ENCODE measurements around the gene LEKR1.
"Not testable (repeated sequence)": the region's sequence is repeated elsewhere in the genome, so short reads cannot be mapped to it uniquely, and the experiment has no call there.

Gene LEKR1

DNA sequence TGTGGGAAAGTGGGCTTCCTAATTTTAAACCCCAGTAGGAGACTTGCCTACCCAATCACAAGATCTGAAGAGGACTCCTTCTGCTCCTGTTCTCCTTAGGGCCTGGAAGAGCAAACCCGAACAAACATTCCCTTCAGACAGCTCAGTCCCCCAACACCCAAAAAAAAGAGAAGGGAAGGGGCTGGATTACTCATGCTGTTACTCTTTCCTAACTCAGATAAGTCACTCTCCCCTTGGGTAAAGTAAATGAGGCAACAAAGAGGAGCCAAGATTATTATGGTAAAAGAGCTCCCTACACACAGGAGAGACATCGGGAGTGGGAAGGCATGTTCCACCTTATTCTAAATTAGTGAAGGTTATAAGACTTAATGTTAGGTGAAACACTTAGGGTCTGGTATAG lies 18.1 kb upstream of the LEKR1 start:
- no peak for DNase-seq

DNA sequence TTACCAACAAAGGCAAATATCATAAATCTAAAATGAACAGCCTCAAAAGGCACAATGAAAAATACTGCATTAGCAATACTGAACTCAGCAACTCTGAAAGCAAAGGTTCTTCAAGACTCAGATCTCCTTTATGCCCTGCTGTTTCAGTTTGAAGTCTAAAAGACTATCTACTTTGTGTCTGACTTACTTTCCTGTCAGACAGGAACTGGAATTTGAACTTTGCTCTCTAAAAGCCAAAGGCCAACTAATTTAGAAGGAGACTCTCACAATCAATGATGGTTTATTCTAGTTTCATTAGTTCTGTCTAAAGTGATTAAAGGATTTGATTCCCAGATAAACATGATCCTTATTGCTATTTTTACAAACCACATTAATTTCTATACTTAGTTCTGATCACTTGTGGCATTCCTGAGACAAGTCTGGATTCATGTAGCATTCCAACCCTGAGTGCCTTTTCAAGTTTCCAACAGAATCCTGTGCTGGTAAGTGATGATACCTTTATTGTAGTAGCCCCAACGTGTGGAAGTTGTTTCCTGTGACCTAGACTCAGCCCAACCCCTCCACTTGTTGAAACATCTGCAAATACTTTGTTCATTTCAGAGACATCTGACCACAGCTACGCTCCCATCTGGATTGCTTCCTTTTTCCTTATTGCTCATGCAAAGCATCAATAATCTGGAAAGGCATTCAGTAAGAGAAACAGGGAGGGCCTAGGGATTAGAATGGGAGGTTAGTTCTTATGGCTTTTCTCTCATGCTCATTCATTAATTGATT lies 14.9 kb upstream of the LEKR1 start:
- peak; percentile 64 for DNase-seq

DNA sequence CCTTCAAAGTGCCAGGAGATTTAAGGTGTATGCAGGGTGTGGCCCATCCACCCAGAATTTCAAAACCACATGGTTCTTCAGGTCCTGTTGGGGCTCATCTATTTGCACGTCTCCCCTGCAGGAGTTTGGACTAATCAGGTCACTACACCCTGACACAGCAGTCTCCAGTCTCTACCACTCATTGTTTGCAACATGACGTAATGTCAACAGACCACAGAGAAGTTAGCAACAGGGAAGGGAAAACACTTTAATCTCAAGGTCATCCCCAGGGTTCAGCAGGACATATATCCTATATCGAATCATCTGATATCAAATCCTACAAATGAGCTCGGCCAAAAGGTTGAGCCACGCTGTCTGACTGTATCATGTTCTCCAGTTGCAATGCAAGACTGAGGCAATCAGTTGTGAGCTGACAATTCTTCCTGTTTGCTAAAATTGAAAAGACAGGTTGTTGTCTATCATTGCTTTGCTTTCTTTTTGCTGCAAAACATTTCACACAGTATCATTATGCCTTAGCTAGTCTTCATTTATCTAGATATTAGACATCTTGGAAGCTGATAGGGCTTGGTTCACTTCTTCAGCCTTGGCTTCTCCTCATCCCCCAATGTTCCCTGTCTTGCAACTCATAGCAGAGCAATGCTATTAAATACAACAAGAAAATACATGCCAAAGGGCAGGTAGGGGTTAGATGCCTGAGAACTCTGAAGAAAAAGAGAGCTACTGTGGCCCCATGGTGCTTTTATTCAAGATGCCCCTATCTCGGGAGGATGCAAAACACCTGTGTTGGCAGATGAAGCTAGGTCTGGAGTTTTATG lies 13.4 kb upstream of the LEKR1 start:
- no peak for DNase-seq

DNA sequence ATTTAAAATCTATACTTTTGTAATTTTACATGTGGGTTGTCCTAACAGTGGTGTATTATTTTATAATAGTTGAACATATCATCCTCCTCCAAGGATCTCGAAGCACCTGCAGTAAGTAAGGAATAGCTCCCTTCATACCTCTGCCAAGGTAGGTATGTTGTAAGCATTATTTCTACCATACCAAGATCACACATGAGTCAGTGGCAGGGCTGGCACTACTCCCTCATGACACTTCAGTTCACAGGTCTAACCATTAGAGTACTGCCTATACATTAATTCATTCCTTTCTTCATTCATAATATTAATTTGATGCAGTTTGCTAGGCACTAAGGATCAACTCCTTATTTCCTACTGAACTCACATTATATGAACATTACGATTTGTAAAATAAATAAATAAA lies 11.9 kb upstream of the LEKR1 start:
- DNase-seq = no peak

DNA sequence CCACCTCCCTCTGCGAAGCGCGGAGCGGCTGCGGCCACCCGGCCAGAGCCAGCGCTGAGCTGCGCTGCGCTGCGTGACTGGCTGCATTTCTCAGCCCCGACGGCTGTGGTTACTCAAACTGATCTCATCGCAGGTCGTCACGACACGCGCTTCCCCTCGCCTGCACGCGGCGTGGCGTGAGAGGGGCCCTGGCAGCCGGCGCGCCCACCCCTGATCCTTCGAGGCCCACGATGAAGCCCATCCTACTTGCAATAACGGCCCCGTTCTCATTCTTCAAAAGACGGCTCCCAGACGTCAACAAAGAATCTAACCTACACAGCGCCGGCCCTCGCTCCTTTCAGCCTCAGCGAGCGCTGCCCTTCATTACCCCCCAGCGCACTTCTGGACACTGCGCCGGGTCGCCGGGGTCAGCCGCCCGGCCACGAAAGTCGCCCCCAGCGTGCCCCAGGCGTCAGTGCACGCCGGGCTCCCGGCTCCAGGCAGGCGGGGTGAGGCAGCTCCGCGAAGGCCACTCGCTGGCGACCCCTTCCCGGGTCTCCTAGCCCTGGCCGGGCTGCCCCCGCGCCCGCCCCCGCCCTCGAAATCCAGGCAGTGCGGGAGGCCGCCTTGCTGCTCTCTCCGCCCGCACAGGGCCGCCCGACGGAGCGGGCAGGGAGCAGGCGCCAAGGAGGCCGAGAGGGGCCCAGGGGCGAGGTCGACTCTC lies 9.9 kb upstream of the LEKR1 start:
- peak; percentile 63 for DNase-seq

DNA sequence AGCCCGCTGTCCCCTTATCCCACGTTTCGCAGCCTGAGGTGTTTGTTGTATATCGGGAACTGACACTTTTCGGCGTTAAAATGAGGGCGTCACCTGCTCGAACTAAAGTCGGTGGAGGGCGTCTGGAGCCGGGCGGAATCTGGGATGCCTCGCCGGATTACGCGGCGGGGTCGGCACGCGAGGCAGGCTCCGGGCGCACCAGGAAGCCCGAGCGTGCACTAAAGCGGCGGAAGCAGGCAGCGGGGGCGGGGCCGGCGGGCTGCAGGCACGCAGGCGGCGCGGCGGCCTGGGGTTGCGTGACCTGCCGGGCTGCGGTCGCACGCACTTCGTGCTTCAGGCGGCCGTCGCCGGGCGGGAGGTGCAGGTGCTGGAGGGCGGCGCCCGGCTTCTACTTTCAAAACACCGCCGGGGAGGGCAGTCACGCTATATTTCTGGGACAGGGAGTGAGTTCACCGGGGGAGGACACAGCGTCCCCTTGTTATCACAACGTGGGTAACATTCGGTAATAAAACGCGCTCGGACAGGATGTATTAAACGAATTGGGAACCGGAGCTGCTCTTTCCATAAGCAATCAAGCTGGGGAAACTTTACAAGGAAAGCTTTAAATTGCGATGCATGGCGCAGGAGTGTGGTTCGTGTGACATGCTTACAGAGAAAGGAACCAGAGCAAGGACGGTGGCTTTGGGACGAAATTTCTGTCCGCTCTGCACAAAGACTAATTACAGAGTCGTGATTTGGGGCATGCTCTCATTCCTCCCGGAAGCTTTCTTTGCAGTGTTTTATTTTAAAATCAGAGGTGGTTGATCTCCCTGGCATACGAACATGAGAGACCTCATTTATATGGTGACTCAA lies 9.1 kb upstream of the LEKR1 start:
- peak; percentile 92 for DNase-seq

DNA sequence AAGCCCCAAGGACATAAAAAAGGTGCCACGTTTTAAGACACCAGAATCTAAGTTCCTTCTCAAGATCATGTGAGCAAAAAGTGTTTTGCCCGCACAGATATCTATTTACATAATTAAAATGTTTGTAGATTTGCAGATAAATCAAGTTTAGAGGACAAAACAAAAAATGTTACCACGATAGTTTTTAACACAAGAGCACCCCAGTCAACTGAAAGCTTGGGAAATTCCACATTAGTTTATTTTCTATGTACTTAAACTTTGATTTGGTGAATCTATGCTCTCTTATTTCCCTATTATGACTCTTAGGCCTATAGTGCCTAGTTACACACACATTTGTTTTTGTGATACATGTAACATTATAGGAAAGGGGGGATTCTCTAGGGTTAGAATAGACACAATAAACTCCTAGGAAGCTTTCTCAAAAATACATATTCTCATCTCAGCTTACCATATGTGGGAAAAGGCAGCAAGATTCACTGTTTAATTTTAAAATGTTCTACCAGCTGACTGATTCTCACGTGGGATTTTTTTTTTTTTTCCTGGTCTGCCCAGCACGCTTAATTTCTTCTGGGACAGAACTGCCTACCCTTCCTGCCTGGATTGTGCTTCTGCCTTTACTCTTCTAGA lies 8.4 kb upstream of the LEKR1 start:
- no peak for DNase-seq

DNA sequence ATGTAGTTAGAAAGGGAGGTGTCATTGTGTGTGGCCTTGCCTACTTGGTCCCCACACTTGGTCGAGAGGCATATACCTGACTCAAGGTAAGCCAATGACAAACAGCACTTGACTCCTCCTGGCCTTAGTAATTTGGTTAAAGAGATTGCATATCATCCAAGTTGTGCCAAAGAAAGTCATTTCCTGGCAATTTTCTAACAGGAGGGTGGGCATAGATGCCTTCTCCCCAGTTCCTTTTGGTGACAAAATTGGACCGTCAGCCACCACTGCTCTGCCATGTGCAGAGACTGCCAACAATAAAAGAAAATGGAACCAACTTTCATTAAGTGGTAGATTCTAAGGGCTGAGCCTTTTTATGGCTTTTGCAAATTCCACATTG lies 7.9 kb upstream of the LEKR1 start:
- no peak for DNase-seq

DNA sequence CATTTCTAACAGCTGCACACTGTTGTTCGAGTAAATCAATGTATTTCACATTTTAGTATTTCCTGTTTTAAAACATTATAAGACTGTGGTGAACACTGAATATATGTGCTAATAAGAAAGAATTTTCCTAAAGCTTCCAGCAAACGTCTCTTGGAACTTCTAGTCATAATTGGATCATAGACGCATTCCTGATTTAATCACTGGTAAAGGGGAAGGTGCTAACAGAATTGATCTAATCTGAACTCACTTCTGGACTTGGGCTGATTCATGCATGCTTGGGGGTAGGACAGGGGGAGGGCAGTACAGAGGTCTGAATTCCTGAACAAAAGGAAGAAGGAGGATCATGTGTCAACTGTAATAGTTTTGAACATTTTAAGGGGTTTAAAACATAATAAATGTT lies 7.3 kb upstream of the LEKR1 start:
- peak; percentile 65 for DNase-seq

DNA sequence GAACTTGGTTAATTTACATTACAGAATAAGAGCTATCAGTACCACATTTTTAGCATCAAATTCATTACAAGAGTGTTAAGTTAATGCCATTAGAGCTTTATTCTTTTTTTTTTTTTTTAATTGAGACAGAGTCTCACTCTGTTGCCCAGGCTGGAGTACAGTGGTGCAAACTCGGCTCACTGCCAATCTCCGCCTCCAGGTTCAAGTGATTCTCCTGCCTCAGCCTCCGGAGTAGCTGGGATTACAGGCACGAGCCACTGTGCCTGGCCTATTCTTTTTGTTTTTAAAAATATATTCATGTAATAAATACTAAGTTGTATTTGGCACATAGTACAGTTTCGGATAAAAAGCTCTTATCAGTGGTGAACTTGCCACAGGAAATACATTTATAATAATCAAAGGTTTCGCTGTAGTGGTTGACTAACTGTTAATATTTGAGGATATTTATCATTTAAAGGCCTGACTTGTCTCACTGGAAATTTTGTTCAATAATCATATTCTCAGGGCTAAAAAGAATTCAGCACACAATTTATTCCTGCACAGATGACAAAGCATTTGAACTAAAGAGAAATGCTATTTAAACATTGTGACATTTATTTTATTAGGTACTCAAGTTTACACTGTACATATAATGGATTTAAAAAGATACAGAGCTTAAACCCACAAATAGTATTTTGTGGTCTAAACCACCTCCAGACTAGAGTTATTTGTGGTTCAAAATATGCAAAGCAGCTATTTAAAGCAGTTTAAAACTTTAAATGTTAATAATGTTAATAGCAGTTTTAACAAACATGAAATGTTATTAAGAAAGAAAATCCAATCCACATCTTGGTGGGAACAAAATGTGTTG lies 6.1 kb upstream of the LEKR1 start:
- DNase-seq = no peak

DNA sequence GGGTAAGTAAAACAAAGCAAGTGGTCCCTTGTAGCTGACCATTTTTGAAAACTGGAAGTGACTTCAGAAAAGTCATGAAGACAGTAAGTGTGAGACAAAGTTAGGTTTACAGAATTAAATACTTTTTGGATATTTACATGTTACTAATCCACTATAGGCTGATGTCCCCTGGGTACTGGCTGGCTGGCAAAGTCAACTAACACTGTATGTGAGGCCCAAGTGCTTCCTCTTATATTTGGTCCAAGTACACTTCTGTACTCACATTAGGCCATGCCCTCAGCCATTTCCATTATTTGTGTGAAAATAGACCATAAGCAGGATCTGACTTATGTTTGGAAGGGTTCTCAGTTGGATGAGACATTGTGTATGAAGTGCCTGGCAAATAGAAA lies 5.5 kb upstream of the LEKR1 start:
- DNase-seq = no peak

DNA sequence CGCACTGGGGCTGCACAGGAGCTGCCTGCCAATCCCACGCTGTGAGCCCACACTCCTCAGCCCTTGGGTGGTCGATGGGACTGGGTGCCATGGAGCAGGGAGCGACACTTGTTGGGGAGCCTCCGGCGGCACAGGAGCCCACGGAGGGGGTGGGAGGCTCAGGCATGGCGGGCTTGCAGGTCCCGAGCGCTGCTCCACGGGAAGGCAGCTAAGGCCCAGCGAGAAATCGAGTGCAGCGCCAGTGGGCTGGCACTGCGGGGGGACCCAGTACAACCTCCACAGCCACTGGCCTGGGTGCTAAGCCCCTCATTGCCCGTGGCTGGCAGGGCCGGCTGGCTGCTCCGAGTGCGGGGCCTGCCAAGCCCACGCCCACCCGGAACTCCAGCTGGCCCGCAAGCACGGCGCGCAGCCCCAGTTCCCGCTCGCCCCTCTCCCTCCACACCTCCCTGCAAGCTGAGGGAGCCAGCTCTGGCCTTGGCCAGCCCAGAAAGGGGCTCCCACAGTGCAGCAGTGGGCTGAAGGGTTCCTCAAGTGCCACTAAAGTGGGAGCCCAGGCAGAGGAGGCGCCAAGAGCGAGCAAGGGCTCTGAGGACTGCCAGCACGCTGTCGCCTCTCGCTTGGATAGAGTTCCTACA lies 3.4 kb upstream of the LEKR1 start:
- DNase-seq = not testable (repeated sequence)

DNA sequence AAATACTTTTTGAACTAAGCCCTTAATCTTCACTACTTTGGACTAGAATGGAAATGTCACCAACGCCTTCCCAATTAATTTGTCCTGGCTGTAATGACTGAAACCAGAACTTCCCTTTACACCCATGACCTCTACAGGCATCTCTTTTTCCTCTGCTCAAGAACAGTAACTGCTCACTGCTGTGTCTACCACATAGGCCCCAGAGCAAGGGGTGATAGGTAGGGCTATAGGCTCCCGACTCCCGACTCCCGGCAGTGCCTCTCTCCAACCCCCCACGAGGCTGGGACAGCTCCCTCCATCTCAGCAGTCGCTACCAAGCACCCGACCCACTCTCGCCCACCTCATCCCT lies 384 bp upstream of the LEKR1 start:
- no peak for DNase-seq

DNA sequence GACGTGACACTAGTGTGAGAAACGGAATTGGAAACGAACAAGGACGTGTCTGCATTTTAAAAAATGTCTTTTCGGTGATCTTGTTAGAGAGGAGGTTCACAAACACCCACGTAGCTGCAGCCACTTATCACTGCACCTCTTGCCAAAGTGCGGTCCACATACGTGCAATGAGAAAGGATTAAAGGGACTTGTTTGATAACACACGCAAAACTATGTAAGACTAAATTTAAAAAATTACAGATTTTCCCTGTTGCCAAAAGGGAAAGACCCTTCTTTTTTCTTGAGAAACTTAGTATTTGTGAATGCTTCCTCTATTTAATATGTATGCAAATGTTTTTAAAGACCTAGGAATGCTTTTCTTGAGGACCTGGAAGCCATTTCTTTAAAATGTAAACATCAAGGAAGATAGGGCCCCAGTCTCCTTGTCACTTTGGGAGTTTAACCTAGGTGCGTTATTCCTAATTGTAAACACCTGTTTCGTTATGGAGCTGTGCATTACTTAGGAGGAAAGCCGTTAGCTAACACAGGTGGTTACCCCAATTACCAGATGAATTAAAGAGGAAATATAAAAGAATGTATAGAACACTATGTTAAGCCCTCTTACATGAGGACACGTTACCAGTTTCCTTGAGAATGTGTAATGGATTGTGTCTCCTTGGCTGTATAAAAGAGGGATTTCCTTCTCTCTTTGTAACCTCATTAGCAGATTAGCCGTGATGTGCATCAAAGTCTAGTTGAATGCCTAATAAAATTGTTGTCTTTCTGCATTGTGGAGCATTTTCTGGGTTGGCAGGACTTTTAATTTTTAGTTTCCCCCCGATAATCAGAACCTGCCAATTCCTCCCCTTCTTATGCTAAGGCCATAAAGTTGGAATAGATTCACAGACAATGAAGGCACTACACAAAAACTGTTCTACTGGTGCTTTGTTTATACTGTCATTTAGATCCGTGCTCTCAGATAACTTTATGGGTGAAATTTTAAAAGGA lies 1.0 kb downstream of the LEKR1 start:
- DNase-seq = no peak

DNA sequence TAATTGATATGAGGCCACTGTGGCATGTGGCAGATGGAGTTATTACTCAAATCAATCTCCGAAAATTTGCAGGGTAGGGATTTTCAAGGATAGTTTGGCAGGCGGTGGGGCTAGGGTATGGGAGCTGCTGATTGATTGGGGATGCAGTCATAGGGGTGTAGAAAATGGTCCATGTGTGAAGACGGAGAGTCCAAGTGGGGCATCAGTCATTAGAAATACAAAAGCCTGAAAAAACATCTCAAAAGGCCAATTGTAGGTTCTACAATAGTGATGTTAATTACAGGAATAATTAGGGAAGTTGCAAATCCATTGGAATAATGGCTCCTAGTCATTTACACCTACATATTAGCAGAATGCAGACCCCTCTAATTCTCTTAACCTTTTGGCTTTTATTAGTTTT lies 4.9 kb downstream of the LEKR1 start:
- DNase-seq = no peak

DNA sequence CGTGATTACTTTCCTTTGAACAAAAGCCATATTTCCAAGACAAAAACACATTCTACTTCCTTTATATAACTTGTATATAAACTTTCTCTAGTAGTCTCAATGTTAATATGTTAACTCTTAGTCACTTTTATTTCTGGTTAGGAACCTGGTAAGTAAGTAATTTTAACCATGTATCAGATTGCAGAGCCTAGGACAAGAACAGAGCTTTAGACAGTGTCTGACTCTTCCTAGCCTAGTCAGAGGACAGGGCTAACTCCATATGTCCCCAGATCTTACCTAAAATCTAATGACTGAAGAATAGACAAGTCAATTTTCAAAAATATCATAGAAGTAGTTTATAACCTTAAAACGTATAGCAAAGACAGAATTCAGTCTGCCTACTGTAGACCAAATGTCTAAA lies 8.3 kb downstream of the LEKR1 start:
- no peak for DNase-seq

DNA sequence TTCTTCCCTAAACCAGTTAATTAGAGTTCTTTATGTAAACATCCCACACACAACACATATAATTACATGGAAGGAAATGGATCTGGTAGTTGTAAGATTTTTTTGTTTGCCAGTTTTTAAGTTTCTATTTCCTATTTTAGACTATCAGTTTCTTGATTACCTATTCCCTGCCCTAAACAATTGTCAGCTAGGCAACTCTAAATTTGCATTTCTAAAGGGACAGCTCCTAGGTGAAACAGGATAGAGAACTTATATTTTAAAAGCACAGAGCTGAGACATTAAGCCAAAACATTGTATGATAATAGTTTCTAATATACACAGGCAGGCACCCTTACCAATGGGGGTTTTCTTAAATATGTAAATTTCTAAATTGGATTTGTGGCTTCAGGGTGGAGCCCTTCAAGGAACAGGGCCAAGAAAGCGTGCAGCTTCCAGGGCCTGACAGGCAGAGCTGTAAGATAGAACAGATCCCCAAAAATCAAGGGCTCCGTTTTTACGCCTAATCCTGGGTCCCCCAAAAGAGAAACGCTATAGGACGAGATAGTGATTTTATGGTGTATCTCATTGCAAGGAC lies 8.9 kb downstream of the LEKR1 start:
- no peak for DNase-seq

DNA sequence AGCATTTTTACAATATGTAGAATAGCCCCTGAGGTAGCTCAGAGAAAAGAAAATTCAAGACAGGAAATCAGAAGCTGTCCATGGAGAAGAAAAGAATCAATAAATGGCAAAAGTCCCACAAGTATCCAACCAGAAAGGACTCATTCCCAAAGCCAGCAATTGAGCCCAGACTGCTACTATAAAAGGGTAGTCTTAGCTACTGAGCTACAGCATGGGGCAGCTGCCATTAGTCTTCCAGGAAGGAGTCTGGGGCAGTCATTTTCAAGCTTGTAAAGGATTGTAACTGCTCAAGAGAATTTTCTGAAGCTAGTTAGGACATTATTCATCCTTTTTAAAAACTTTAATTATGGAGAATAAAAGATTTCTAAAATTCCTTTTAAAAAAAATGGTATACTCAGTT lies 10.5 kb downstream of the LEKR1 start:
- DNase-seq = no peak

DNA sequence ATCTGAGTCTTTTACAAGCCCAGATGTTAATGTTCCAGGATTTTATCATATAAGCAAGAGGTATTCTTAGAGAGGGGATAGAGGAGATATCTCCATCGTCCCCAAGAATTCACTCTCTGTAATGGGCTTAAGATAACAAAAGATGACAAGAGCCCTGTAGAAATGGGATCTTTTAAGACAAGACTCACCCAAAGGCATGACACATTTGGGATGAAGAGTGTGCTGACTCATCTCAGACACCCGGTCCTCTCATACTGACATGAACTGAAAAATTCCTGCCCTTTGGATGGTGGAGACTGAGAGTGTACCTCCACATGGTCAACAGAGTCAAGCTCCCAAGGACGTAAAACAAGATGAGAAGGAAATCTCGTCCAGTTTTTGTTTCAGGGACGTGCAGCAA lies 11.0 kb downstream of the LEKR1 start:
- peak; percentile 57 for DNase-seq
